Right ventricle myocardium inferior (tissue), 1 donor: ENCODE results near the gene ATAD2B. TPM values are rescaled to one million over a fixed set of nuclear protein-coding genes. Genes with fewer than 3 reads are reported as not detected.
"Not testable (repeated sequence)": the region's sequence is repeated elsewhere in the genome, so short reads cannot be mapped to it uniquely, and the experiment has no call there.

Experiments used
- ATAC-seq: fragments of 200-7000 bp; cut with Tn5 transposase; one replicate; pipeline ENCODE4 v1.9.1; 2020; ENCODE audit warnings: mild to moderate bottlenecking, moderate library complexity
- DNase-seq: peaks from one replicate; pipeline ENCODE4 v3.0.0; 2021; ENCODE audit errors: missing footprints
- intact Hi-C: fragments of 100-400 bp; cut with DNase I; formaldehyde crosslinking; loops from one replicate; pipeline ENCODE4 v1.11.0; 2022
- long read RNA-seq: library from polyadenylated mRNA; unstranded; transcript quantifications from one replicate; pipeline ENCODE4 v2.0.0, GENCODE V29; 2021
- total RNA-seq: library from RNA; stranded (reverse); fragmentation: NEBNext Ultra II Directional; extraction: Animal tissue kit (Norgen Biotek cat#: 25700); gene quantifications from one replicate; pipeline ENCODE4 v1.2.1, GENCODE V29; 2021
- donor health status: DM: no; HTN: yes; CAD: no; lungs with severe emphysema.

The ATAD2B gene
- total RNA-seq = 6.9 TPM
- long read RNA-seq, partial matches to known transcripts = 1 of 3 reads
- long read RNA-seq, other reads (novel, unspliced or antisense) = 2 of 3 reads

- intact Hi-C loops = loop anchor here (1.0 to 2.0 kb wide), 2 partner anchors 13 to 150 kb away; partner anchors contain the start of genes SF3B6 and UBXN2A
- DNase-seq = peak; percentile 96
- ATAC-seq = peak; percentile 98
Measured at GRCh38 chr2:23926750-23927571, at the start of gene ATAD2B. Gene ATAD2B (minus strand): TSS chr2:23927123. CDS start chr2:23926770, 353 bp downstream.

GRCh38 chr2:23967846-23968245 lies 40.9 kb upstream of the ATAD2B start:
- intact Hi-C loops = no loop called here
- no peak for DNase-seq

GRCh38 chr2:23954325-23955014 lies 27.5 kb upstream of the ATAD2B start:
- intact Hi-C loops = no loop called here
- DNase-seq (no peak), ATAC-seq (peak; percentile 77)

More at GRCh38 chr2:23967846-23968245, 40.9 kb upstream of the ATAD2B start:
- no peak for ATAC-seq

GRCh38 chr2:23953625-23954024 lies 26.7 kb upstream of the ATAD2B start:
- DNase-seq (no peak), ATAC-seq (no peak)
- intact Hi-C loops = no loop called here

GRCh38 chr2:23952558-23952957 lies 25.6 kb upstream of the ATAD2B start:
- ATAC-seq, DNase-seq, intact Hi-C loops: not testable (repeated sequence)

- intact Hi-C loops = no loop called here
- ATAC-seq (no peak), DNase-seq (no peak)
Measured at GRCh38 chr2:23947350-23947749, 20.4 kb upstream of the ATAD2B start.

GRCh38 chr2:23944976-23945375 lies 18.1 kb upstream of the ATAD2B start:
- no peak for ATAC-seq
- no peak for DNase-seq
- intact Hi-C loops = no loop called here

GRCh38 chr2:23944527-23944926 lies 17.6 kb upstream of the ATAD2B start:
- intact Hi-C loops = no loop called here
- ATAC-seq (peak; percentile 3), DNase-seq (no peak)

- no peak for ATAC-seq
- DNase-seq = no peak
- intact Hi-C loops = no loop called here
Measured at GRCh38 chr2:23943666-23944065, 16.7 kb upstream of the ATAD2B start.

- DNase-seq (no peak), ATAC-seq (no peak)
- intact Hi-C loops = loop anchor here (2.0 kb wide), 1 partner anchor 105 kb away; the partner anchor contains the start of gene WDCP
Measured at GRCh38 chr2:23941644-23942043, 14.7 kb upstream of the ATAD2B start.

- intact Hi-C loops = loop anchor here (1.0 to 2.0 kb wide), 2 partner anchors 14 to 106 kb away; partner anchors contain the start of genes ATAD2B and WDCP
- peak; percentile 32 for ATAC-seq
- no peak for DNase-seq
Measured at GRCh38 chr2:23940718-23941620, 14.0 kb upstream of the ATAD2B start.

- ATAC-seq (peak; percentile 93), DNase-seq (peak; percentile 91)
- intact Hi-C loops = loop anchor here (1.0 to 2.0 kb wide), 2 partner anchors 13 to 107 kb away; partner anchors contain the start of genes ATAD2B and WDCP
Measured at GRCh38 chr2:23939987-23940717, 13.2 kb upstream of the ATAD2B start, which contains the start of gene UBXN2A. Gene UBXN2A (plus strand): TSS chr2:23940463. CDS start chr2:23958315, 17,852 bp downstream.

- intact Hi-C loops = no loop called here
- DNase-seq (no peak), ATAC-seq (no peak)
Measured at GRCh38 chr2:23934259-23934658, 7.3 kb upstream of the ATAD2B start.

GRCh38 chr2:23926290-23926749 lies 603 bp downstream of the ATAD2B start:
- intact Hi-C loops = loop anchor here (2.0 kb wide), 1 partner anchor 150 kb away; the partner anchor contains the start of gene SF3B6
- DNase-seq = peak; percentile 82
- ATAC-seq = peak; percentile 45

- intact Hi-C loops = loop anchor here (2.0 kb wide), 1 partner anchor 151 kb away; the partner anchor contains the start of gene SF3B6
- peak; percentile 46 for ATAC-seq
- no peak for DNase-seq
Measured at GRCh38 chr2:23925702-23926289, 1.1 kb downstream of the ATAD2B start.

- intact Hi-C loops = no loop called here
Measured at GRCh38 chr2:23924589-23925359, 2.1 kb downstream of the ATAD2B start.

More at GRCh38 chr2:23924589-23925359, 2.1 kb downstream of the ATAD2B start:
- ATAC-seq (no peak), DNase-seq (no peak)
